IMR-90 (cell line): Measurements from ENCODE around the gene UCP3.
A peak's percentile ranks its signal among the peaks of the same experiment; 100 is the strongest.

ENCODE experiments used
- BHLHE40 ChIP-seq: fragments of 150-350 bp; IDR thresholded peaks from 2 replicates; pipeline ENCODE4 v1.6.1; 2016; ENCODE audit warnings: mild to moderate bottlenecking, low read depth, low read length
- CEBPB ChIP-seq: IDR thresholded peaks from 2 replicates; pipeline ENCODE4 v1.6.1; 2012; ENCODE audit warnings: low read depth, low read length, improper control_type of control experiment
- CHD1 ChIP-seq: IDR thresholded peaks from 2 replicates; pipeline ENCODE4 v1.6.1; 2012; ENCODE audit warnings: low read depth, low read length, improper control_type of control experiment
- FOS ChIP-seq: fragments of 150-350 bp; IDR thresholded peaks from 2 replicates; pipeline ENCODE4 v1.6.1; 2016; ENCODE audit warnings: low read depth, low read length
- MAFK ChIP-seq: IDR thresholded peaks from 2 replicates; pipeline ENCODE4 v1.6.1; 2012; ENCODE audit warnings: low read depth, low read length, improper control_type of control experiment
- MAZ ChIP-seq: IDR thresholded peaks from 2 replicates; pipeline ENCODE4 v1.6.1; 2012; ENCODE audit warnings: low read depth, mild to moderate bottlenecking, low read length, improper control_type of control experiment, moderate library complexity, borderline replicate concordance
- MXI1 ChIP-seq: IDR thresholded peaks from 2 replicates; pipeline ENCODE4 v1.6.1; 2012; ENCODE audit warnings: low read depth, mild to moderate bottlenecking, low read length, moderate library complexity, borderline replicate concordance
- POLR2A ChIP-seq: IDR thresholded peaks from 2 replicates; pipeline ENCODE4 v1.6.1; 2012; ENCODE audit warnings: mild to moderate bottlenecking, low read depth, low read length
- RAD21 ChIP-seq: IDR thresholded peaks from 2 replicates; pipeline ENCODE4 v1.6.1; 2012; ENCODE audit warnings: low read length, improper control_type of control experiment
- RCOR1 ChIP-seq: IDR thresholded peaks from 2 replicates; pipeline ENCODE4 v1.6.1; 2012; ENCODE audit warnings: mild to moderate bottlenecking, low read length, improper control_type of control experiment; ENCODE audit not compliant: insufficient replicate concordance
- SMC3 ChIP-seq: fragments of 150-350 bp; IDR thresholded peaks from 2 replicates; pipeline ENCODE4 v1.6.1; 2016; ENCODE audit warnings: low read depth, mild to moderate bottlenecking, antibody characterized with exemption, low read length, moderate library complexity
- TF ChIP-seq, protein P1 (sequence below): conservative IDR thresholded peaks from 2 replicates; pipeline ENCODE4 v1.5.1; 2012; ENCODE audit warnings: mild to moderate bottlenecking, low read depth, low read length, improper control_type of control experiment
- TF ChIP-seq, protein P2 (sequence below): fragments of 150-350 bp; IDR thresholded peaks from 2 replicates; pipeline ENCODE4 v1.6.1; 2016; ENCODE audit warnings: low read depth, mild to moderate bottlenecking, low read length, moderate library complexity, borderline replicate concordance

DNA sequence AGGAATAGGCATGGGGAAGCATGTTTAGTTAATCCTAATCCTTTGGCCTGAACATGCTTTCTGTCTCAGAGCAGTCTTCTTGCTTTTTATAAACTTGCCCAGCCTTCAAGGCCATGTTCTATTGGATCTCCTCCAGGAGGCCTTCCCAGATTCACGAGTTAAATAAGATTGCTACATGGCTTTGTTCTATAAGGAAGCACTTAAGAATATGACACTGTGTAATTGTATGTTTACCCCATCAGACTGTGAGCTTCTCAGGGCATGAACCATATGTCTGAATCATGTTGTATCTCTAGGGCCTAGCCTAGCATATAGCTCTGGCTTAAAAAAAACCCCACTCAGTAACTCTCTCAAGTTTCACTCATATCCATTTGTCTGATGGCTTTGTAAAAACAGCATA, 26.4 kb upstream of the UCP3 start:
- TF ChIP-seq, protein P1, sequence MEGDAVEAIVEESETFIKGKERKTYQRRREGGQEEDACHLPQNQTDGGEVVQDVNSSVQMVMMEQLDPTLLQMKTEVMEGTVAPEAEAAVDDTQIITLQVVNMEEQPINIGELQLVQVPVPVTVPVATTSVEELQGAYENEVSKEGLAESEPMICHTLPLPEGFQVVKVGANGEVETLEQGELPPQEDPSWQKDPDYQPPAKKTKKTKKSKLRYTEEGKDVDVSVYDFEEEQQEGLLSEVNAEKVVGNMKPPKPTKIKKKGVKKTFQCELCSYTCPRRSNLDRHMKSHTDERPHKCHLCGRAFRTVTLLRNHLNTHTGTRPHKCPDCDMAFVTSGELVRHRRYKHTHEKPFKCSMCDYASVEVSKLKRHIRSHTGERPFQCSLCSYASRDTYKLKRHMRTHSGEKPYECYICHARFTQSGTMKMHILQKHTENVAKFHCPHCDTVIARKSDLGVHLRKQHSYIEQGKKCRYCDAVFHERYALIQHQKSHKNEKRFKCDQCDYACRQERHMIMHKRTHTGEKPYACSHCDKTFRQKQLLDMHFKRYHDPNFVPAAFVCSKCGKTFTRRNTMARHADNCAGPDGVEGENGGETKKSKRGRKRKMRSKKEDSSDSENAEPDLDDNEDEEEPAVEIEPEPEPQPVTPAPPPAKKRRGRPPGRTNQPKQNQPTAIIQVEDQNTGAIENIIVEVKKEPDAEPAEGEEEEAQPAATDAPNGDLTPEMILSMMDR = no peak
- no peak for TF ChIP-seq MXI1
- no peak for TF ChIP-seq RAD21
- no peak for TF ChIP-seq SMC3
- no peak for TF ChIP-seq MAZ
- TF ChIP-seq CEBPB = 0 out of 2 replicates have a peak, but pooled peaks have one; percentile 7
- no peak for TF ChIP-seq RCOR1
- TF ChIP-seq BHLHE40 = no peak
- no peak for TF ChIP-seq FOS
- TF ChIP-seq POLR2A = no peak
- TF ChIP-seq CHD1 = no peak
- TF ChIP-seq, protein P2, sequence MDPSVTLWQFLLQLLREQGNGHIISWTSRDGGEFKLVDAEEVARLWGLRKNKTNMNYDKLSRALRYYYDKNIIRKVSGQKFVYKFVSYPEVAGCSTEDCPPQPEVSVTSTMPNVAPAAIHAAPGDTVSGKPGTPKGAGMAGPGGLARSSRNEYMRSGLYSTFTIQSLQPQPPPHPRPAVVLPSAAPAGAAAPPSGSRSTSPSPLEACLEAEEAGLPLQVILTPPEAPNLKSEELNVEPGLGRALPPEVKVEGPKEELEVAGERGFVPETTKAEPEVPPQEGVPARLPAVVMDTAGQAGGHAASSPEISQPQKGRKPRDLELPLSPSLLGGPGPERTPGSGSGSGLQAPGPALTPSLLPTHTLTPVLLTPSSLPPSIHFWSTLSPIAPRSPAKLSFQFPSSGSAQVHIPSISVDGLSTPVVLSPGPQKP = no peak
- no peak for TF ChIP-seq MAFK
